GM10266 (cell line): ENCODE measurements around the gene FBXL17.
"Not testable (repeated sequence)": the region's sequence is repeated elsewhere in the genome, so short reads cannot be mapped to it uniquely, and the experiment has no call there.

Experiments
- DNase-seq: peaks from one replicate; pipeline ENCODE4 v3.0.0; 2012; ENCODE audit errors: extremely low spot score
- CTCF ChIP-seq: IDR thresholded peaks from 2 replicates; pipeline ENCODE4 v1.5.1; 2012; ENCODE audit warnings: mild to moderate bottlenecking, low read depth; ENCODE audit not compliant: control insufficient read depth, insufficient read depth; ENCODE audit errors: missing control alignments

Gene FBXL17

GRCh38 chr5:108280248-108280647 lies 101.7 kb downstream of the FBXL17 start:
- no peak for TF ChIP-seq CTCF

GRCh38 chr5:108278285-108279240 lies 103.3 kb downstream of the FBXL17 start:
- DNase-seq: no peak
- TF ChIP-seq CTCF: no peak

More at GRCh38 chr5:108280248-108280647, 101.7 kb downstream of the FBXL17 start:
- DNase-seq: no peak

- TF ChIP-seq CTCF: no peak
These were observed 105.5 kb downstream of the FBXL17 start for GRCh38 chr5:108276187-108277050.

GRCh38 chr5:108274080-108274479 lies 107.8 kb downstream of the FBXL17 start:
- not testable (repeated sequence) for DNase-seq

More at GRCh38 chr5:108276187-108277050, 105.5 kb downstream of the FBXL17 start:
- no peak for DNase-seq

GRCh38 chr5:108271127-108271526 lies 110.8 kb downstream of the FBXL17 start:
- no peak for DNase-seq
- TF ChIP-seq CTCF: no peak

GRCh38 chr5:108266242-108266641 lies 115.7 kb downstream of the FBXL17 start:
- DNase-seq: no peak
- no peak for TF ChIP-seq CTCF

GRCh38 chr5:108264533-108264932 lies 117.4 kb downstream of the FBXL17 start:
- no peak for DNase-seq
- no peak for TF ChIP-seq CTCF
